Right lobe of liver (tissue), 4 donors: ENCODE results near the gene SULT4A1.

ENCODE experiments used
- POLR2A ChIP-seq: fragments of 450-650 bp; IDR thresholded peaks from one replicate; pipeline ENCODE4 v1.6.1; 2017; ENCODE audit warnings: antibody characterized with exemption, mild to moderate bottlenecking
- TF ChIP-seq, protein P1 (sequence below), 4 donors: fragments of 200-600 bp in 3 of 4; fragments of 450-650 bp in 1 of 4; IDR thresholded peaks; one replicate each; pipeline versions ENCODE4 v1.5.1 to v1.8.0; 2016 to 2022; ENCODE audit warnings: antibody characterized with exemption in 4 of 4, mild to moderate bottlenecking in 2 of 4
- donor health status: DM: no; HTN: no; CAD: no.
- donor health status: DM: no; HTN: no; CAD: no.
- donor health status: DM: no; HTN: yes; CAD: no.

DNA sequence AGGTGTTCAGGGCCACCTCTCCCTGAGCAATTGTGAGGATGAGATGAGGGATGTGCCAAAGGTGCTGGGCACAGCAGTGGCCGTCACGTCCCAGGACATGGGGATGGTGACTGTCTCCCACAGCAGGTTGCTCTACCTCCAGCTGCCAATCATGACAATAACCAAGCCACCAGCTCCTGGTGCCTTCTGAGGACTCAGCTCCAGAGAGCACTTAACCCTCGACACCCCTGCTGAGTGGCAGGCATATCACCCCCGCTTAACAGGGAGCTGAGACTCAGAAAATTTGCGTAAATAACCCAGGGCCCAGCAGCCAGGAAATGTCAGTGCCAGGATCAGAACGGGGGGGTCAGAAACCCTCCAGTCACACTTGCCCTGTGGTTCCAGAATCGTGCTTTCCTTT lies 37.9 kb upstream of the SULT4A1 start:
- TF ChIP-seq, protein P1, sequence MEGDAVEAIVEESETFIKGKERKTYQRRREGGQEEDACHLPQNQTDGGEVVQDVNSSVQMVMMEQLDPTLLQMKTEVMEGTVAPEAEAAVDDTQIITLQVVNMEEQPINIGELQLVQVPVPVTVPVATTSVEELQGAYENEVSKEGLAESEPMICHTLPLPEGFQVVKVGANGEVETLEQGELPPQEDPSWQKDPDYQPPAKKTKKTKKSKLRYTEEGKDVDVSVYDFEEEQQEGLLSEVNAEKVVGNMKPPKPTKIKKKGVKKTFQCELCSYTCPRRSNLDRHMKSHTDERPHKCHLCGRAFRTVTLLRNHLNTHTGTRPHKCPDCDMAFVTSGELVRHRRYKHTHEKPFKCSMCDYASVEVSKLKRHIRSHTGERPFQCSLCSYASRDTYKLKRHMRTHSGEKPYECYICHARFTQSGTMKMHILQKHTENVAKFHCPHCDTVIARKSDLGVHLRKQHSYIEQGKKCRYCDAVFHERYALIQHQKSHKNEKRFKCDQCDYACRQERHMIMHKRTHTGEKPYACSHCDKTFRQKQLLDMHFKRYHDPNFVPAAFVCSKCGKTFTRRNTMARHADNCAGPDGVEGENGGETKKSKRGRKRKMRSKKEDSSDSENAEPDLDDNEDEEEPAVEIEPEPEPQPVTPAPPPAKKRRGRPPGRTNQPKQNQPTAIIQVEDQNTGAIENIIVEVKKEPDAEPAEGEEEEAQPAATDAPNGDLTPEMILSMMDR (IDR thresholded peaks at IDR 0.05), result no peak
- no peak for TF ChIP-seq POLR2A
